ENCODE data around the gene CHERP. TPM values are rescaled to one million over a fixed set of nuclear protein-coding genes. Genes with fewer than 3 reads are reported as not detected.
A peak's percentile ranks its signal among the peaks of the same experiment; 100 is the strongest.

Gene CHERP
- total and polyA plus RNA-seq, 2 of the 8 experiments (the other 6 are each of a cell fraction or from before 2014, with no cell fraction given), result 13.9 to 73.7 TPM

GRCh38 chr19:16582486-16583261 lies 40.4 kb upstream of the CHERP start:
- Histone ChIP-seq H3K18ac (ENCODE audit: extremely low read depth, low read length) (no peak overlapping the region), H3K4ac (replicated peaks; ENCODE audit: insufficient read length, low read depth, low read length) (no peak overlapping the region), H3K9me3 (ENCODE audit: insufficient read depth in 2 of 2, low read depth in 1 of 2, low read length in 1 of 2) (no peaks in the 10 kb centered on the region), H2BK12ac (ENCODE audit: low read depth, low read length) (no peak overlapping the region), H3K23ac (ENCODE audit: insufficient read length) (no peak overlapping the region), H3K4me1 (replicated peaks in 1 of 4; ENCODE audit: control insufficient read depth in 3 of 4, insufficient read depth in 4 of 4, low read length in 3 of 4) (peaks cover 0 to 34% (median 21%) of the 10 kb centered on the region in 4 experiments; a peak in 6 of 7 replicates), H2BK15ac (ENCODE audit: low read length) (no peak overlapping the region), H4K20me1 (replicated peaks in 1 of 2; ENCODE audit: control insufficient read depth in 1 of 2, insufficient read depth in 2 of 2, low read length in 2 of 2) (peaks cover 28 to 43% of the 10 kb centered on the region in 2 experiments), H3K79me1 (ENCODE audit: low read depth, low read length) (peaks cover 48% of the 10 kb centered on the region), H2BK5ac (ENCODE audit: low read depth, low read length) (no peak overlapping the region), H3K4me3 (ENCODE audit: extremely low read depth in 1 of 4, insufficient read depth in 2 of 4, low read depth in 3 of 4, low read length in 4 of 4) (no peak overlapping the region), H3K14ac (ENCODE audit: insufficient read length) (no peak overlapping the region), H3K79me2 (ENCODE audit: control insufficient read depth in 1 of 2, insufficient read depth in 2 of 2, low read length in 2 of 2) (peaks cover 10 to 92% of the 10 kb centered on the region in 2 experiments; a peak in 3 of 4 replicates), H3K36me3 (ENCODE audit: control insufficient read depth in 2 of 4, insufficient read depth in 4 of 4, low read length in 3 of 4) (peaks cover 0 to 4% (median 0%) of the 10 kb centered on the region in 4 experiments; a peak in 2 of 8 replicates), H4K8ac (ENCODE audit: extremely low read depth, insufficient read depth, low read length) (peak overlapping the region; percentile 16; the same call in 1 of the 2 replicates), H2BK120ac (replicated peaks; ENCODE audit: low read depth, low read length) (no peak overlapping the region), H3K9ac (replicated peaks in 1 of 4; ENCODE audit: extremely low read depth in 1 of 4, low read depth in 3 of 4, low read length in 3 of 4) (no peak overlapping the region), H3K23me2 (ENCODE audit: low read depth, low read length) (no peaks in the 10 kb centered on the region), H2AK5ac (ENCODE audit: low read depth, low read length) (no peak overlapping the region), H3K27ac (ENCODE audit: low read depth, low read length) (no peak overlapping the region), H3K56ac (replicated peaks; ENCODE audit: insufficient read length, low read depth, low read length) (no peak overlapping the region), H4K5ac (ENCODE audit: insufficient read length, low read depth, low read length) (no peak overlapping the region), H2BK20ac (ENCODE audit: low read length) (no peak overlapping the region), H4K91ac (replicated peaks; ENCODE audit: insufficient read length, low read length) (no peak overlapping the region), H2AFZ (ENCODE audit: low read length) (no peak overlapping the region), H3K4me2 (ENCODE audit: insufficient read depth in 1 of 2, low read depth in 2 of 2, low read length in 2 of 2) (no peak overlapping the region), H3K27me3 (replicated peaks in 1 of 4; ENCODE audit: control insufficient read depth in 3 of 4, extremely low read depth in 1 of 4, insufficient read depth in 3 of 4, low read length in 3 of 4) (no peaks in the 10 kb centered on the region)
- TF ChIP-seq TCF12 (IDR thresholded peaks at IDR 0.05; ENCODE audit: low read depth, low read length), result no peak
- no peak for TF ChIP-seq KDM5A (IDR thresholded peaks at IDR 0.05; ENCODE audit: low read length)
- no peak for TF ChIP-seq KDM1A (IDR thresholded peaks at IDR 0.05; ENCODE audit: borderline replicate concordance, low read length)
- TF ChIP-seq RNF2 (IDR thresholded peaks at IDR 0.05; ENCODE audit: borderline replicate concordance, low read depth, low read length, missing control alignments, poor library complexity, severe bottlenecking), result no peak
- POLR2A ChIA-PET (ENCODE audit: partially characterized antibody), result interaction anchor here (1.5 to 5.9 kb wide), 2 partner anchors 9 to 11 kb away, joined by 4 to 58 read pairs; partner anchors contain the start of gene SLC35E1
- CTCF ChIA-PET (ENCODE audit: partially characterized antibody), result interaction anchor here (0.6 to 3.1 kb wide), 7 partner anchors 9 to 89 kb away, joined by 3 to 12 read pairs (median 3); no protein-coding TSS in a partner anchor
- DNase-seq (ENCODE audit: low read depth in 1 of 2, low spot score in 2 of 2), result no peak
- no peak for FAIRE-seq
- 91% methylated on average over 10 of the region's 10 CpGs; no CpG with 5 or more reads in 1 of the 2 experiments for WGBS, 2 experiments (ENCODE audit: extremely low coverage in 1 of 2, insufficient coverage in 1 of 2, insufficient read length in 1 of 2, insufficient replicate concordance in 2 of 2, low coverage in 1 of 2, low lambda C conversion rate in 2 of 2, missing lambda C conversion rate in 1 of 2)

Measured in H1 (cell line).